Measurements from ENCODE around the gene TENT5C.

GRCh38 chr1:117661027-117661426 is 55.2 kb downstream of the TENT5C start:
- TF ChIP-seq POLR2AphosphoS5 (IDR thresholded peaks at IDR 0.05) (no peak), CTCF (IDR thresholded peaks at IDR 0.05) (no peak), POLR2A (IDR thresholded peaks at IDR 0.05) (no peak)

Measured in breast epithelium (tissue), 3 donors.